BE2C (cell line): ENCODE measurements around the gene TAF4B.

Experiments used
- DNase-seq: peaks from one replicate; pipeline ENCODE4 v3.0.0-alpha.2; 2020
- H3K27me3 ChIP-seq: fragments of 250-450 bp; sonication (Bioruptor Pico); 2 replicates; pipeline ENCODE4 v1.5.1; 2020; ENCODE audit warnings: mild to moderate bottlenecking
- H3K36me3 ChIP-seq: fragments of 250-450 bp; sonication (Bioruptor Pico); 2 replicates; pipeline ENCODE4 v1.5.1; 2020; ENCODE audit warnings: mild to moderate bottlenecking
- H3K4me1 ChIP-seq: fragments of 250-450 bp; sonication (Bioruptor Pico); 2 replicates; pipeline ENCODE4 v1.5.1; 2020
- H3K4me3 ChIP-seq: 2 replicates; pipeline ENCODE4 v1.5.1; 2011; ENCODE audit warnings: low read depth, low read length
- H3K9me3 ChIP-seq: fragments of 250-450 bp; sonication (Bioruptor Pico); 2 replicates; pipeline ENCODE4 v1.5.1; 2020
- TF ChIP-seq, protein P1 (sequence below): IDR thresholded peaks from 2 replicates; pipeline ENCODE4 v1.5.1; 2012; ENCODE audit warnings: mild to moderate bottlenecking, low read depth, low read length

TAF4B gene

DNA sequence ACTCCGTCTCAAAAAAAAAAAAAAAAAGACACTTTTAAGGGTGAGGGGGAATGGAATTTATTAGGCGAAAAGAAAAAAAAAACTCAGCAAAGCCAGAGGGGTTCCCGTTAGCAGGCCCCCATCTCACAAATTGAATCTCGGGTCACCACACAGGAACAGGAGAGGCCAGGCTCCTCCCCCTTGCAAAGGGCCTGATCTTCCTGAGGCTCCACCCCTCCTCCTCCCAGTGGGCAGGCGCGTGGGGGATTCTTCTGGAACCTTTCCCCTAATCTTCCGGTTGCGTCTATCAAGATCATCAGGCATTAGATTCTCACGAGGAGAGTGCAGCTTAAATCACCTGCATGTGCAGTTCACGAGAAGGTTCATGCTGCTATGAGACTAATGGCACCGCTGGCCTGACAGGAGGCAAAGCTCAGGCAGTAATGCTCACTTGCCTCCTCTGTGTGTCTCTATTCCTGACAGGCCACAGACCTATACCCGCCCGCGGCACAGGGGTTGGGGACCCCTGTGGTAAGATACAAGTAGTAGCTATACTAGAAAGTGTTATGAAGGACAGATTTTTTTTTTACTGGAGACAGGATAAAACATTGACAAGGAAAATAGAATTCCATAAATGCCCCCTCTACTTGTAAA, 45.8 kb downstream of the TAF4B start:
- no peaks in the 10 kb centered on the region for H3K36me3 ChIP-seq
- H3K9me3 ChIP-seq = no peaks in the 10 kb centered on the region
- no peaks in the 10 kb centered on the region for H3K27me3 ChIP-seq
- DNase-seq = no peak
- H3K4me1 ChIP-seq = no peaks in the 10 kb centered on the region
- no peak overlapping the region for H3K4me3 ChIP-seq
- TF ChIP-seq, protein P1, sequence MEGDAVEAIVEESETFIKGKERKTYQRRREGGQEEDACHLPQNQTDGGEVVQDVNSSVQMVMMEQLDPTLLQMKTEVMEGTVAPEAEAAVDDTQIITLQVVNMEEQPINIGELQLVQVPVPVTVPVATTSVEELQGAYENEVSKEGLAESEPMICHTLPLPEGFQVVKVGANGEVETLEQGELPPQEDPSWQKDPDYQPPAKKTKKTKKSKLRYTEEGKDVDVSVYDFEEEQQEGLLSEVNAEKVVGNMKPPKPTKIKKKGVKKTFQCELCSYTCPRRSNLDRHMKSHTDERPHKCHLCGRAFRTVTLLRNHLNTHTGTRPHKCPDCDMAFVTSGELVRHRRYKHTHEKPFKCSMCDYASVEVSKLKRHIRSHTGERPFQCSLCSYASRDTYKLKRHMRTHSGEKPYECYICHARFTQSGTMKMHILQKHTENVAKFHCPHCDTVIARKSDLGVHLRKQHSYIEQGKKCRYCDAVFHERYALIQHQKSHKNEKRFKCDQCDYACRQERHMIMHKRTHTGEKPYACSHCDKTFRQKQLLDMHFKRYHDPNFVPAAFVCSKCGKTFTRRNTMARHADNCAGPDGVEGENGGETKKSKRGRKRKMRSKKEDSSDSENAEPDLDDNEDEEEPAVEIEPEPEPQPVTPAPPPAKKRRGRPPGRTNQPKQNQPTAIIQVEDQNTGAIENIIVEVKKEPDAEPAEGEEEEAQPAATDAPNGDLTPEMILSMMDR = no peak

DNA sequence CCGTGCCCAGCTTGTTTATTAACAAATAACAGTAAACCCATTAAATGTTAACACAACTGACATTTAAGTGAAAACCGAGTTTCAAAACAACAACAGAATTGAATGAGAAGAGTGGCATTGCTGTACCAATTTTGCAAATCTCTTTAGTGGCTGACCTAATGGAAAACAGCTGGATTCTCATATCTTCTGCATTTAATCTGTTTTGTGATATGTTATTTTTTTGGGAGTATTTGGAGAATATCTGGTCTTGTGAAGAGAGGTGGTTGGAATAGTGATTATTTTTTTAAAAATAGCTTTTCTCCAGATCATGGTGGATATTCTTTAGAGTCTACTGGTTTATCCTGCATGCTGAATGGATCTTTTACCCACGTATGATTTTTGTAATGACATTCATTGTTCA, 51.1 kb downstream of the TAF4B start:
- H3K9me3 ChIP-seq = no peaks in the 10 kb centered on the region
- no peak for DNase-seq
- no peaks in the 10 kb centered on the region for H3K4me1 ChIP-seq
- TF ChIP-seq, protein P1 = no peak
- no peak overlapping the region for H3K4me3 ChIP-seq
- no peaks in the 10 kb centered on the region for H3K27me3 ChIP-seq
- H3K36me3 ChIP-seq = no peaks in the 10 kb centered on the region

DNA sequence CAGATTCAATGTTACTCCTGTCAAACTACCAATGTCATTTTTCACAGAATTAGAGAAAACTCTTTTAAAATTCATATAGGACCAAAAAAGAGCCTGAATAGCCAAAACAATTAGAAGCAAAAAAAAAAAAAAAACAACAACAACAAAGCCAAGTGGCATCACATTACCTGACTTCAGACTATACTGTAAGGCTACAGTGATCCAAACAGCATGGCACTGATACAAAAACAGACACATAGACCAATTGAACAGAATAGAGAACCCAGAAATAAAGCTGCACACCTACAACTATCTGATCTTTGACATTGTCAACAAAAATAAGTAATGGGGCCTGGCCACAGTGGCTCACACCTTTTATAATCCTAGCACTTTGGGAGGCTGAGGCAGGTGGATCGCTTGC, 53.2 kb downstream of the TAF4B start:
- Histone ChIP-seq H3K27me3 (no peaks in the 10 kb centered on the region), H3K9me3 (no peaks in the 10 kb centered on the region), H3K4me3 (no peak overlapping the region), H3K36me3 (no peaks in the 10 kb centered on the region), H3K4me1 (no peaks in the 10 kb centered on the region)
- DNase-seq = no peak
- TF ChIP-seq, protein P1 = no peak

- Histone ChIP-seq H3K36me3 (no peaks in the 10 kb centered on the region), H3K9me3 (no peaks in the 10 kb centered on the region), H3K4me1 (no peaks in the 10 kb centered on the region), H3K4me3 (no peak overlapping the region), H3K27me3 (no peaks in the 10 kb centered on the region)
- TF ChIP-seq, protein P1 = no peak
- no peak for DNase-seq
Observed at GRCh38 chr18:26286008-26286407, 59.8 kb downstream of the TAF4B start.

DNA sequence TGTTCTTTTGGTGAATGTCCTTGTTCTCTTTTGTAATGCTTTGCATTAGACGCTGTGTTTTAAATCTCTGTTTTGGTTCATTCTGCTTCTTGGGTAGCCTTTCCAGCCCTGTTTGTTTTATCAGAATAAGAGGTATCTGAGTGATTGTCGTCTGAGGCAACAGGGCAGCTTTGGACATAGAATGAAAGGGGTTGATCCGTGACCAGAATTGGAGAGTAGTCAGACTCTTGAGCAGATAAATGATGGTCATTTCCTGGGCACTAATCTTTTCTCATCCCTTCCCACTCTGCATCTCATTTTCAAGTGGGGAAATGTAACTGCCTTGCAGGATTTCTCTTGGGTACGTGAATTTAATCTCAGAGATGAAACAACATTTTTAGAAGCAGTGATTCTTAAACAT, 61.4 kb downstream of the TAF4B start:
- H3K36me3 ChIP-seq = no peaks in the 10 kb centered on the region
- no peak for DNase-seq
- H3K4me1 ChIP-seq = no peaks in the 10 kb centered on the region
- H3K4me3 ChIP-seq = no peak overlapping the region
- TF ChIP-seq, protein P1 = no peak
- no peaks in the 10 kb centered on the region for H3K27me3 ChIP-seq
- H3K9me3 ChIP-seq = no peaks in the 10 kb centered on the region

GRCh38 chr18:26290385-26290784, 64.1 kb downstream of the TAF4B start:
- TF ChIP-seq, protein P1 = no peak
- Histone ChIP-seq H3K4me3 (no peak overlapping the region), H3K9me3 (no peaks in the 10 kb centered on the region), H3K4me1 (no peaks in the 10 kb centered on the region), H3K27me3 (no peaks in the 10 kb centered on the region), H3K36me3 (no peaks in the 10 kb centered on the region; the same call in 1 of the 2 replicates)
- DNase-seq = no peak
